ENCODE results near the gene TAF5.

DNA sequence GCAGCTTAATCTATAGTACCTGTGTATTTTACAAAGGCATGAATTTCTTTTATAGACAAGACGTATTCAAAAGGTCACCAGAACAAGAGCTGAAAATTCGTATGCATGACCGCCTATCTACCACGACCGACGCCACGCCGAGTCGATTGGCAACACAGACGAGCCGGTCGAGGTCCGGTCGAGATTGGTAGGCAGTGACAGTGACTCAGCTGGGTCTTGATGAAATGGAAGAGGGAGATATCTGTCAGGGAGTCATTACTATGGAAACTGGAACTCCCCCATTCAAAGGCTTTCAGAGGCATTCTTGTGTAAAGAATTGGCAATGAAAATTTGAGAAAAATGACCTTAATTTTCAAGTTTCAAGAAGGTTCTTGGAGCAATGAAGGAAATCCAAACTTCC, 26.4 kb downstream of the TAF5 start:
- no peak for TF ChIP-seq ZNF274 (IDR thresholded peaks at IDR 0.05; ENCODE audit: insufficient read depth, insufficient read length)
- TF ChIP-seq POLR2A (IDR thresholded peaks at IDR 0.05; ENCODE audit: low read depth, low read length), result no peak
- TF ChIP-seq, protein P1, sequence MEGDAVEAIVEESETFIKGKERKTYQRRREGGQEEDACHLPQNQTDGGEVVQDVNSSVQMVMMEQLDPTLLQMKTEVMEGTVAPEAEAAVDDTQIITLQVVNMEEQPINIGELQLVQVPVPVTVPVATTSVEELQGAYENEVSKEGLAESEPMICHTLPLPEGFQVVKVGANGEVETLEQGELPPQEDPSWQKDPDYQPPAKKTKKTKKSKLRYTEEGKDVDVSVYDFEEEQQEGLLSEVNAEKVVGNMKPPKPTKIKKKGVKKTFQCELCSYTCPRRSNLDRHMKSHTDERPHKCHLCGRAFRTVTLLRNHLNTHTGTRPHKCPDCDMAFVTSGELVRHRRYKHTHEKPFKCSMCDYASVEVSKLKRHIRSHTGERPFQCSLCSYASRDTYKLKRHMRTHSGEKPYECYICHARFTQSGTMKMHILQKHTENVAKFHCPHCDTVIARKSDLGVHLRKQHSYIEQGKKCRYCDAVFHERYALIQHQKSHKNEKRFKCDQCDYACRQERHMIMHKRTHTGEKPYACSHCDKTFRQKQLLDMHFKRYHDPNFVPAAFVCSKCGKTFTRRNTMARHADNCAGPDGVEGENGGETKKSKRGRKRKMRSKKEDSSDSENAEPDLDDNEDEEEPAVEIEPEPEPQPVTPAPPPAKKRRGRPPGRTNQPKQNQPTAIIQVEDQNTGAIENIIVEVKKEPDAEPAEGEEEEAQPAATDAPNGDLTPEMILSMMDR (IDR thresholded peaks at IDR 0.05 in 2 of 3, conservative IDR thresholded peaks at IDR 0.05 in 1 of 3; ENCODE audit: control insufficient read depth in 2 of 3, extremely low read depth in 1 of 3, insufficient read depth in 1 of 3, low read depth in 3 of 3, low read length in 3 of 3), result no peak
- no peak for TF ChIP-seq EGR1 (IDR thresholded peaks at IDR 0.05; ENCODE audit: borderline replicate concordance in 1 of 2, low read depth in 2 of 2, low read length in 2 of 2)
- TF ChIP-seq, protein P2, sequence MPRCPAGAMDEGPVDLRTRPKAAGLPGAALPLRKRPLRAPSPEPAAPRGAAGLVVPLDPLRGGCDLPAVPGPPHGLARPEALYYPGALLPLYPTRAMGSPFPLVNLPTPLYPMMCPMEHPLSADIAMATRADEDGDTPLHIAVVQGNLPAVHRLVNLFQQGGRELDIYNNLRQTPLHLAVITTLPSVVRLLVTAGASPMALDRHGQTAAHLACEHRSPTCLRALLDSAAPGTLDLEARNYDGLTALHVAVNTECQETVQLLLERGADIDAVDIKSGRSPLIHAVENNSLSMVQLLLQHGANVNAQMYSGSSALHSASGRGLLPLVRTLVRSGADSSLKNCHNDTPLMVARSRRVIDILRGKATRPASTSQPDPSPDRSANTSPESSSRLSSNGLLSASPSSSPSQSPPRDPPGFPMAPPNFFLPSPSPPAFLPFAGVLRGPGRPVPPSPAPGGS (IDR thresholded peaks at IDR 0.05; ENCODE audit: borderline replicate concordance, insufficient read depth, low read depth, low read length, poor library complexity, severe bottlenecking), result no peak
- no peak for TF ChIP-seq EP300 (IDR thresholded peaks at IDR 0.05; ENCODE audit: borderline replicate concordance in 1 of 2, control insufficient read depth in 1 of 2, low read depth in 2 of 2, low read length in 2 of 2)
- TF ChIP-seq TCF12 (IDR thresholded peaks at IDR 0.05; ENCODE audit: low read depth, low read length), result no peak
- no peak for TF ChIP-seq CHD2 (IDR thresholded peaks at IDR 0.05; ENCODE audit: borderline replicate concordance, low read depth, low read length)
- TF ChIP-seq, protein P3, sequence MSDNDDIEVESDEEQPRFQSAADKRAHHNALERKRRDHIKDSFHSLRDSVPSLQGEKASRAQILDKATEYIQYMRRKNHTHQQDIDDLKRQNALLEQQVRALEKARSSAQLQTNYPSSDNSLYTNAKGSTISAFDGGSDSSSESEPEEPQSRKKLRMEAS (IDR thresholded peaks at IDR 0.05; ENCODE audit: low read depth, low read length), result no peak
- no peak for TF ChIP-seq FOS (IDR thresholded peaks at IDR 0.05; ENCODE audit: borderline replicate concordance, extremely low read depth, insufficient read length)
- no peak for TF ChIP-seq TCF7 (IDR thresholded peaks at IDR 0.05; ENCODE audit: borderline replicate concordance)
- TF ChIP-seq MEF2A (IDR thresholded peaks at IDR 0.05; ENCODE audit: insufficient read depth, low read depth, low read length), result no peak
- TF ChIP-seq TARDBP (IDR thresholded peaks at IDR 0.05; ENCODE audit: borderline replicate concordance), result no peak
- no peak for TF ChIP-seq RAD21 (IDR thresholded peaks at IDR 0.05; ENCODE audit: insufficient read depth, low read depth, low read length)
